K562 (cell line): Measurements from ENCODE around the gene AGPAT1. TPM values are rescaled to one million over a fixed set of nuclear protein-coding genes. Genes with fewer than 3 reads are reported as not detected.

Source experiments
- CHCHD3 ChIP-seq: fragments of 250-450 bp; sonication (Bioruptor Pico); IDR thresholded peaks from 2 replicates; pipeline ENCODE4 v2.1.2; 2022; ENCODE audit warnings: mild to moderate bottlenecking
- CHD2 ChIP-seq: IDR thresholded peaks from 2 replicates; pipeline ENCODE4 v1.6.1; 2011; ENCODE audit warnings: low read depth, low read length
- COPS2 ChIP-seq: fragments of 450-650 bp; conservative IDR thresholded peaks from 2 replicates; pipeline ENCODE4 v1.6.1; 2016; ENCODE audit warnings: mild to moderate bottlenecking, moderate library complexity
- HDAC6 ChIP-seq: IDR thresholded peaks from 2 replicates; pipeline ENCODE4 v1.6.1; 2012; ENCODE audit warnings: low read depth, mild to moderate bottlenecking, control low read depth, inconsistent platforms, low read length, moderate library complexity
- KDM5B ChIP-seq: fragments of 200-600 bp; sonication (generic); IDR thresholded peaks from 2 replicates; pipeline ENCODE4 v1.6.1; 2012; ENCODE audit warnings: low read depth, mild to moderate bottlenecking, moderate library complexity, low read length, control low read depth, inconsistent platforms; ENCODE audit not compliant: insufficient replicate concordance
- KLF6 ChIP-seq: fragments of 250-450 bp; sonication (Bioruptor Pico); IDR thresholded peaks from 2 replicates; pipeline ENCODE4 v1.4.0; 2020; ENCODE audit warnings: mild to moderate bottlenecking, moderate library complexity, borderline replicate concordance
- LEF1 ChIP-seq: fragments of 450-650 bp; IDR thresholded peaks from 2 replicates; pipeline ENCODE4 v1.6.1; 2016; ENCODE audit warnings: mild to moderate bottlenecking
- NBN ChIP-seq: fragments of 450-650 bp; IDR thresholded peaks from 2 replicates; pipeline ENCODE4 v1.6.1; 2016; ENCODE audit warnings: low read depth, mild to moderate bottlenecking
- NCOR1 ChIP-seq: fragments of 450-650 bp; IDR thresholded peaks from 2 replicates; pipeline ENCODE4 v1.6.1; 2016; ENCODE audit warnings: mild to moderate bottlenecking, moderate library complexity
- PHB ChIP-seq: fragments of 250-450 bp; sonication (Bioruptor Pico); IDR thresholded peaks from 2 replicates; pipeline ENCODE4 v1.5.0; 2021
- SIN3B ChIP-seq: fragments of 450-650 bp; IDR thresholded peaks from 2 replicates; pipeline ENCODE4 v1.6.1; 2017; ENCODE audit warnings: low read depth, mild to moderate bottlenecking, moderate library complexity
- SRSF9 ChIP-seq: fragments of 200-400 bp; formaldehyde crosslinking; IDR thresholded peaks from 2 replicates; pipeline ENCODE4 v1.6.1; 2017; ENCODE audit warnings: low read depth, low read length, borderline replicate concordance
- TAF9B ChIP-seq: fragments of 450-650 bp; IDR thresholded peaks from 2 replicates; pipeline ENCODE4 v1.6.1; 2018; ENCODE audit warnings: mild to moderate bottlenecking; ENCODE audit not compliant: partially characterized antibody
- TBP ChIP-seq: optimal IDR thresholded peaks from 2 replicates; pipeline ENCODE3; 2011; ENCODE audit warnings: low read depth, low read length, improper control_type of control experiment
- U2AF2 ChIP-seq: fragments of 200-400 bp; formaldehyde crosslinking; optimal IDR thresholded peaks from 2 replicates; pipeline ENCODE3; 2017; ENCODE audit warnings: low read depth, mild to moderate bottlenecking, low read length
- ZNF699 ChIP-seq: fragments of 250-450 bp; sonication (Bioruptor Pico); IDR thresholded peaks from 2 replicates; pipeline ENCODE4 v1.8.0; 2021; ENCODE audit warnings: mild to moderate bottlenecking, moderate library complexity; ENCODE audit not compliant: insufficient replicate concordance
- ZNF76 ChIP-seq: fragments of 250-450 bp; sonication (Bioruptor Pico); IDR thresholded peaks from 2 replicates; pipeline ENCODE4 v1.4.0; 2020; ENCODE audit warnings: mild to moderate bottlenecking, moderate library complexity, borderline replicate concordance
- ZNF766 ChIP-seq: fragments of 200-800 bp; sonication (Bioruptor generic); conservative IDR thresholded peaks from 2 replicates; pipeline ENCODE4 v1.6.1; 2016; ENCODE audit warnings: missing genetic modification characterization, missing compliant biosample characterization
- ZNF830 ChIP-seq: fragments of 250-450 bp; sonication (Bioruptor Pico); IDR thresholded peaks from 2 replicates; pipeline ENCODE4 v1.5.0; 2021; ENCODE audit warnings: mild to moderate bottlenecking
- polyA plus RNA-seq, 8 experiments: library from polyadenylated mRNA; depleted of rRNA in 4 of 8; stranded (reverse) in 5 of 8; unstranded in 3 of 8; fragments of >200 nt; fragmentation: Nextera tagmentation in 2 of 8; fragmentation: Illumina TruSeq in 1 of 8; extraction: Ambion mirVana in 2 of 8; extraction: Trizol in 1 of 8; gene quantifications; 2 replicates each; pipeline versions ENCODE4 v1.2.1 to v1.2.3, GENCODE V29; 2011 to 2014; ENCODE audit warnings: inconsistent platforms in 1 of 8, missing spikeins in 1 of 8
- total RNA-seq, 7 experiments: library from RNA; depleted of rRNA in 6 of 7; stranded (reverse); fragments of >200 nt in 6 of 7; fragmentation: Illumina TruSeq in 2 of 7; extraction: Trizol in 2 of 7; gene quantifications; 2 replicates each; pipeline versions ENCODE4 v1.2.1 to v1.2.3, GENCODE V29; 2011 to 2021; ENCODE audit warnings: low replicate concordance in 1 of 7
- TF ChIP-seq, protein P1 (sequence below): fragments of 450-650 bp; formaldehyde crosslinking; conservative IDR thresholded peaks from 2 replicates; pipeline ENCODE4 v1.4.0; 2022; ENCODE audit warnings: mild to moderate bottlenecking, missing genetic modification characterization
- TF ChIP-seq, protein P2 (sequence below): sonication (generic); formaldehyde crosslinking; IDR thresholded peaks from 2 replicates; pipeline ENCODE4 v1.8.0; 2022; ENCODE audit warnings: mild to moderate bottlenecking, missing genetic modification reagents
- TF ChIP-seq, protein P3 (sequence below): fragments of 450-650 bp; IDR thresholded peaks from 2 replicates; pipeline ENCODE4 v1.6.1; 2016; ENCODE audit warnings: borderline replicate concordance
- TF ChIP-seq, protein P4 (sequence below): fragments of 250-450 bp; sonication (Bioruptor Pico); IDR thresholded peaks from 2 replicates; pipeline ENCODE4 v1.9.0; 2021; ENCODE audit warnings: mild to moderate bottlenecking, inconsistent platforms

Gene AGPAT1
- total and polyA plus RNA-seq, 9 of the 15 experiments (the other 6 are each of a cell fraction or from before 2014, with no cell fraction given): 37.9 to 176 (median 69.4) TPM

DNA sequence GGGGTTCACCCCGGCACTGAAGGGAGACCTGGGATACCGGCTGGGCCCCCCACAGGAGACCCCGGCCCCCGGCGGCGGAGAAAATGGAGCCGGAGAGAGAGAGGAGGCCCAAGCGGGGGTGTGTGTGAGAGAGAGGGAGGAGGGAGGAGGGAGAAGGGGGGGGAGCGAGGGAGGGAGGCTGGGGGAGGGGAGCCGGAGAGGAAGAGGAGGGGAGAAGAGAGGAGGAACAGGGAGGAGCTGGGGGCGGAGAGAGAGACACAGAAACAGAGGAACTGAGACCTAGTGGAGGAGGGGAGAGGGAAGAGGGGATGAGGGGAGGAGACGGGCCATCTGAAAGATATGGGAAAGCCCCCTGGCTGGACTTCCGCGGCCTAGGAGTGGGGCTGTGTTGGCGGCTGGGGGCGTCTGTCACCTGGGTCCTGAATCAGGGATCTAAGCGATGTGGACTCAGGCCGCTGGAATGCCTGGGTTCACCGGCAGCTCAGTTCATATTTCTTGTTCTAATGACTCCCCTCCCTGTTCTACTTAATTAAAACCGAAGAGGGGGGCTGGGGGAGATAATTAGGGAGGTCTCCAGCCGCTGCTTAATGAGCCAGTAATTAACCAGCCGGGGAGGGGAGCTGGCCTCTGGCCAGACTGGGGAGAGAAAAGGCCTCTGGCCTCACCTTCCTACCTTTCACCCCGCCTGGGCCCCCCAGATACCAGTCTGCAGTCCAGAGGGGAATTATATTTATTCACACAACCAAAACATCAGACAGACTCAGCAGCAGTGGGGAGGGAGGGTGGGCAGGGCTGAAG, 14.4 kb upstream of the AGPAT1 start, which contains the start of gene PBX2 (continued):
- TF ChIP-seq SIN3B: peak; percentile 34; the same call in 1 of the 2 replicates
- peak; percentile 14 for TF ChIP-seq KDM5B
- TF ChIP-seq NBN: peak; percentile 89
- no peak for TF ChIP-seq ZNF699
- peak; percentile 44 for TF ChIP-seq TAF9B
- 0 out of 2 replicates have a peak, but pooled peaks have one; percentile 26 for TF ChIP-seq ZNF766
- peak; percentile 76 for TF ChIP-seq LEF1
- no peak for TF ChIP-seq HDAC6
- TF ChIP-seq ZNF76: no peak
- TF ChIP-seq, protein P1, sequence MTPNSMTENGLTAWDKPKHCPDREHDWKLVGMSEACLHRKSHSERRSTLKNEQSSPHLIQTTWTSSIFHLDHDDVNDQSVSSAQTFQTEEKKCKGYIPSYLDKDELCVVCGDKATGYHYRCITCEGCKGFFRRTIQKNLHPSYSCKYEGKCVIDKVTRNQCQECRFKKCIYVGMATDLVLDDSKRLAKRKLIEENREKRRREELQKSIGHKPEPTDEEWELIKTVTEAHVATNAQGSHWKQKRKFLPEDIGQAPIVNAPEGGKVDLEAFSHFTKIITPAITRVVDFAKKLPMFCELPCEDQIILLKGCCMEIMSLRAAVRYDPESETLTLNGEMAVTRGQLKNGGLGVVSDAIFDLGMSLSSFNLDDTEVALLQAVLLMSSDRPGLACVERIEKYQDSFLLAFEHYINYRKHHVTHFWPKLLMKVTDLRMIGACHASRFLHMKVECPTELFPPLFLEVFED (CRISPR knock-in tag): peak; percentile 95
- TF ChIP-seq, protein P2, sequence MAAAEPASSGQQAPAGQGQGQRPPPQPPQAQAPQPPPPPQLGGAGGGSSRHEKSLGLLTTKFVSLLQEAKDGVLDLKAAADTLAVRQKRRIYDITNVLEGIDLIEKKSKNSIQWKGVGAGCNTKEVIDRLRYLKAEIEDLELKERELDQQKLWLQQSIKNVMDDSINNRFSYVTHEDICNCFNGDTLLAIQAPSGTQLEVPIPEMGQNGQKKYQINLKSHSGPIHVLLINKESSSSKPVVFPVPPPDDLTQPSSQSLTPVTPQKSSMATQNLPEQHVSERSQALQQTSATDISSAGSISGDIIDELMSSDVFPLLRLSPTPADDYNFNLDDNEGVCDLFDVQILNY (CRISPR knock-in tag): no peak
- TF ChIP-seq COPS2: no peak
- TF ChIP-seq, protein P3, sequence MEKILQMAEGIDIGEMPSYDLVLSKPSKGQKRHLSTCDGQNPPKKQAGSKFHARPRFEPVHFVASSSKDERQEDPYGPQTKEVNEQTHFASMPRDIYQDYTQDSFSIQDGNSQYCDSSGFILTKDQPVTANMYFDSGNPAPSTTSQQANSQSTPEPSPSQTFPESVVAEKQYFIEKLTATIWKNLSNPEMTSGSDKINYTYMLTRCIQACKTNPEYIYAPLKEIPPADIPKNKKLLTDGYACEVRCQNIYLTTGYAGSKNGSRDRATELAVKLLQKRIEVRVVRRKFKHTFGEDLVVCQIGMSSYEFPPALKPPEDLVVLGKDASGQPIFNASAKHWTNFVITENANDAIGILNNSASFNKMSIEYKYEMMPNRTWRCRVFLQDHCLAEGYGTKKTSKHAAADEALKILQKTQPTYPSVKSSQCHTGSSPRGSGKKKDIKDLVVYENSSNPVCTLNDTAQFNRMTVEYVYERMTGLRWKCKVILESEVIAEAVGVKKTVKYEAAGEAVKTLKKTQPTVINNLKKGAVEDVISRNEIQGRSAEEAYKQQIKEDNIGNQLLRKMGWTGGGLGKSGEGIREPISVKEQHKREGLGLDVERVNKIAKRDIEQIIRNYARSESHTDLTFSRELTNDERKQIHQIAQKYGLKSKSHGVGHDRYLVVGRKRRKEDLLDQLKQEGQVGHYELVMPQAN: no peak
- TF ChIP-seq PHB (CRISPR knock-in tag): 0 out of 2 replicates have a peak, but pooled peaks have one; percentile 56
- peak; percentile 82; the same call in 1 of the 2 replicates for TF ChIP-seq ZNF830 (CRISPR knock-in tag)
- TF ChIP-seq, protein P4, sequence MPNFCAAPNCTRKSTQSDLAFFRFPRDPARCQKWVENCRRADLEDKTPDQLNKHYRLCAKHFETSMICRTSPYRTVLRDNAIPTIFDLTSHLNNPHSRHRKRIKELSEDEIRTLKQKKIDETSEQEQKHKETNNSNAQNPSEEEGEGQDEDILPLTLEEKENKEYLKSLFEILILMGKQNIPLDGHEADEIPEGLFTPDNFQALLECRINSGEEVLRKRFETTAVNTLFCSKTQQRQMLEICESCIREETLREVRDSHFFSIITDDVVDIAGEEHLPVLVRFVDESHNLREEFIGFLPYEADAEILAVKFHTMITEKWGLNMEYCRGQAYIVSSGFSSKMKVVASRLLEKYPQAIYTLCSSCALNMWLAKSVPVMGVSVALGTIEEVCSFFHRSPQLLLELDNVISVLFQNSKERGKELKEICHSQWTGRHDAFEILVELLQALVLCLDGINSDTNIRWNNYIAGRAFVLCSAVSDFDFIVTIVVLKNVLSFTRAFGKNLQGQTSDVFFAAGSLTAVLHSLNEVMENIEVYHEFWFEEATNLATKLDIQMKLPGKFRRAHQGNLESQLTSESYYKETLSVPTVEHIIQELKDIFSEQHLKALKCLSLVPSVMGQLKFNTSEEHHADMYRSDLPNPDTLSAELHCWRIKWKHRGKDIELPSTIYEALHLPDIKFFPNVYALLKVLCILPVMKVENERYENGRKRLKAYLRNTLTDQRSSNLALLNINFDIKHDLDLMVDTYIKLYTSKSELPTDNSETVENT: no peak
- TF ChIP-seq CHCHD3 (CRISPR knock-in tag): no peak
- TF ChIP-seq SRSF9: no peak
- TF ChIP-seq TBP: peak; percentile 39
- TF ChIP-seq KLF6 (CRISPR knock-in tag): 0 out of 2 replicates have a peak, but pooled peaks have one; percentile 16
- TF ChIP-seq U2AF2: no peak
- TF ChIP-seq CHD2: peak; percentile 43; the same call in 1 of the 2 replicates
- TF ChIP-seq NCOR1: peak; percentile 64
